ENCODE measurements around the gene RAPGEF1.
"Not testable (repeated sequence)": the region's sequence is repeated elsewhere in the genome, so short reads cannot be mapped to it uniquely, and the experiment has no call there.

Gene RAPGEF1

DNA sequence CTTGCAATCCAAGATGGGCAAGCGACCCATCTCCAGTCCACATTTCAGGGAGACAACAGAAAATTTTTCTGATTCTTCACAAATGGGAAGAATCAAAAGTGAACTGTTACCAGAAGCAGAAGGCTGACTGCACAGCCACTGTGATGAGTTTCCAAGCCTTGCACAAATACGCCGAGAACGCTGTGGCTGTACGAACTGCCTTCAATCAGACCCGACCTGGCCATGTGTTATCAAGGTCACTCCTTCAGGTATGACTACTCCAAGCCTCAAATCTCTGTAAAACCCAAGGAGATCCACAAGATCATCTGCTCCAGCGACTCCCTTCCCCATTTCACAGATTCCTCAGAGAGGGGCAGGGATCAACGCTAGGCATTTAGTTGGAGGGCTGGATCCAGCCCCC lies 26.9 kb downstream of the RAPGEF1 start:
- no peak overlapping the region for H3K4me3 ChIP-seq (ENCODE audit: low read length)
- no peak for DNase-seq (ENCODE audit: low read depth, low spot score)

DNA sequence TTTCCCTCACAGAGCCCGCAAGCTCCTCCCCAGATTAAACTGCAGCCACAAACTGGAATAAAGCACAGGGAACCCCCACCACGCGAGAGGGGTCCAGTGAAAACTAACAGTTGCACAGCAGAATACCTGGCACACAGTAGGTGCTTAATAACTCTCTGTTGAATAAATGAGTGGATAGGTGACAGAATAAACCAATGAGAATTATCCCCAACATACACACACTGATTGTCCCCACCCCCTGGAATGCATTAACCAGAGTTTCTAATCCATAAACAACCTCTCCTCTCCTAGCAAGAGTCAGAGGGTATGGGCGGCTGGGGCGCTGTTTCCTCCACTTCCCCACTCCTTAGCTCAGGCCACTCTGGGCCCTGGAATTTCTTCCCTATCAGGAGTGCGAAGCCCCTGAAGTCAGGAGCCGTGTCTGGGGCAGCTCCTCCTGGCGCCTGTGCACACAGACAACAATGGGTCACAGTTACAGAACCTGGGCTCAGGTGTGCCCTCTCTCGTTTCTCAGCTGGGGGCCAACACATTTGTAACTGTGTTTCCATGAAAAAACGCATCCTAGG lies 27.6 kb downstream of the RAPGEF1 start:
- no peak overlapping the region for H3K4me3 ChIP-seq (ENCODE audit: low read length)
- DNase-seq (ENCODE audit: low read depth, low spot score): no peak

DNA sequence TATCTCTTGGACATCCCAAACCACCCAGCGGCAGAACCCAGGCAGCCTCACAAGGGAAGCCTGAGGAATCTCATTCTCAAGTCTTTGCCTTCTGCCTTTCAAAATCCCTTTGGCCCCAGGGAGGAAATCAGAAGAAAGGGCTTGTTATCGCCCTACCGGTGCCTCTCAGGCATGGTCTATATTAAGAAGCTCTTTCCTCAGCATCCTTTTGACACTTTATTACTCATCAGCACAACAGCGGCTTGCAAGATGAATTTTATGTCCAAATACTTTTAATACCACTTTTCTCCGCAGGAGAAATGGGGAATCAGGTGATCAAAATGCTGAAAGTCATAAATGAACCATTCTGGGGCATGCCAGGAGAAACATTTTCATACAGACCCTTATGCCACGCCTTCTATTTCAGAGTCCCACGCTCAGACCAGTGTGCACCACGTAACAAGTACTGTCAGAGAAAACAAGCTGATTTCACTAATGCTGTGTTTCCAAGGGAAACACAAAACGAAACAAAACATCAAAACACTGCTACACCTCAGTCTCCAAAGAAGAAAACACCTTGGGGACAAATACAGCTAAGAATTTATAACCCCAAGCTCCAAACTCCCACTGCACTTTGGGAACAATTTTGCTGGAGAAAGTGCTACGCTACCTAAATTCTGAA lies 30.0 kb downstream of the RAPGEF1 start:
- H3K4me3 ChIP-seq (ENCODE audit: low read length): no peak overlapping the region
- DNase-seq (ENCODE audit: low read depth, low spot score): no peak

DNA sequence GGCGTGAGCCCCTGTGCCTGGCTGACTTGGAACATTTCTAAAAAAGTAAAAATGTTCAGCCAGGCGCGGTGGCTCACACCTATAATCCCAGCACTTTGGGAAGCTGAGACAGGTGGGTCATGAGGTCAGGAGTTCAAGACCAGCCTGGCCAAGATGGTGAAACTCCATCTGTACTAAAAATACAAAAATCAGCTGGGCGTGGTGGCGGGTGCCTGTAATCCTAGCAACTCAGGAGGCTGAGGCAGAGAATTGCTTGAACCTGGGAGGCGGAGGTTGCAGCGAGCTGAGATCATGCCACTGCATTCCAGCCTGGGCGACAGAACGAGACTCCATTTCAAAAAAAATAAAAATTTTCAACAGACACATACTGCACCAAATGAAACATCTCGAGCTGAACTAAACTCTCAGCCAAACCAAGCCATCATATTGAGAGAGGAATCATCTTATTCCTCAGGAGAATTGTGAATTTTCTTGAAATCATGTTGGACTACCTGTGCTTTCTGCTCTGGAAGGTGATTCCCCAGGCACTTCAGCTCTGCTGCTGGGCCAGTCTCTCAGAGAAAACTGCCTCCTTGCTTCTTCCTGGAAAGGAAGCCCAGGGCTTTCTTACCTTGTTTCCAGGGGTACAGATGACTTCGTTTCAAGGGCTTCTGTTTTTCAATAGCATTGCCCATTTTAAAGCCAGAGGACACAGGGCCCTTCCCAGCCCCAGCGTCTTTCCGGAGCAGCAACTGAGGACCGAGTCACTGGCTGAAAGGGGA lies 30.7 kb downstream of the RAPGEF1 start:
- DNase-seq (ENCODE audit: low read depth, low spot score); H3K4me3 ChIP-seq (ENCODE audit: low read length): not testable (repeated sequence)

DNA sequence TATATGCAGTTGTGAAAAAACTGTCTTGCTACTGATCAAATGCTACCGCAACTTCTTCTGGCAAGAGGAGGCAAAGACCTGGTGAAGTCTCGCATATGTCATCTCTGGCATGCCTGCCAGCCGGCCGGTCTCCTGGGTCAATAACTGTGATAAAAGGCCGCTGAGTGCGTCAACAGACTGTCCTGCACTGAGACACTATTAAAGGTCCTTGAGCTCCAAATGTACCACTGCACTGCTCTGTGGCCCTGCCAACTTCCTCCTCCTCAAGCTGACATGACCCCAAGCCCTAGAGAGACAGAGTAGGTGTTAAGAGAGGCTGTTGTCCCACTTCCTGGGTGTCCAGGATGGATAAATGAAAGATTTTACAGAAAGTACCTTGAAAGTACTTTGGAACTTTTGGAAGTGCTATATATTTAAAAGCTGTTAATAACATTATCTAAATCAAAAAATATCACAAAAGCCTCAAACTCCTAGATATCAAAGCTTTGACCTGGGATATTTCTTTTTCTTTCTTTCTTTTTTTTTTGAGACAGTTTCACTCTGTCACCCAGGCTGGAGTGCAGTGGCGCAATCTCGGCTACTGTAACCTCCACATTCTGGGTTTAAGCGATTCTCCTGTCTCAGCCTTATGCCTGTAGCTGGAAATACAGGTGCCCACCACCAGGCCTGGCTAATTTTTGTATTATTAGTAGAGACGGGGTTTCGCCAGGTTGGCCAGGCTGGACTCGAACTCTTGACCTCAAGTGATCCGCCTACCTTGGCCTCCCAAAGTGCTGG lies 31.5 kb downstream of the RAPGEF1 start:
- no peak for DNase-seq (ENCODE audit: low read depth, low spot score)
- no peak overlapping the region for H3K4me3 ChIP-seq (ENCODE audit: low read length)

DNA sequence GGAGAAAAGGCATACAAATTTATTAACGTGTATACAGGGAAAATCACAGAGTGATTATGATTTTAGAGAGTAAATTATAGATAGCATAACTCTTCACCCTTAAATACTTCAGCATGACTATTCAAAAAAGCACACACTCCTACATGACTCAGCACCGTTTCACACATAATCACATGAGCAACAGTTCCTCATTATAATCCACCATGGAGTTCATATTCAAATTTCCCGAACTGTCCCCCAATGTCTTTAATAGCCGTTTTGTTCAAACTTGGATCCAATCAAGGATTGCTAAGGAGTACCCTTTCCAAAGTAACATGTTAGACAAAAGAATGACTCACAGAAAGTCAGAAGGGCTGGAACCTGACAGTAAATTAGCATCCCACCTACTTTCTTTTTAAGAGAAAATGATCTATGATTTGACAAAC lies 32.1 kb downstream of the RAPGEF1 start:
- no peak for DNase-seq (ENCODE audit: low read depth, low spot score)
- H3K4me3 ChIP-seq (ENCODE audit: low read length): no peak overlapping the region

DNA sequence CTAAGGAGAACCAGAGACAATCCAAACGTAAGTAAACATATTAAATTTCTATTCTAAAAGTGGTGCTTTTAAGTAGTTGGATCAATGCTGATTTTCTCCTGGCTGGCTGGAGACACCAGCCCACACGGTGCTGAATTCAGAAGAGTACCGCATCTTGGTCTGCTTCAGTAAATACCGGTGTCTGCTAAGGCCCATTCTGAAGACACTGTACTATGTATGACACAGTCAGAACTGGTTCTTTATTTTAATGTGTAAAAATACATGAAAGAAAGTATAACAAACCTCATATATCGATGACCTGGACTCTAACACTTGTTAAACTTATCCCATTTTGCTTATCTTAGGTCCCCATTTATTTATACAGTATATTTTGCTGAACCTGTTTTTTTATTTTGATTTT lies 32.8 kb downstream of the RAPGEF1 start:
- no peak overlapping the region for H3K4me3 ChIP-seq (ENCODE audit: low read length)
- no peak for DNase-seq (ENCODE audit: low read depth, low spot score)

DNA sequence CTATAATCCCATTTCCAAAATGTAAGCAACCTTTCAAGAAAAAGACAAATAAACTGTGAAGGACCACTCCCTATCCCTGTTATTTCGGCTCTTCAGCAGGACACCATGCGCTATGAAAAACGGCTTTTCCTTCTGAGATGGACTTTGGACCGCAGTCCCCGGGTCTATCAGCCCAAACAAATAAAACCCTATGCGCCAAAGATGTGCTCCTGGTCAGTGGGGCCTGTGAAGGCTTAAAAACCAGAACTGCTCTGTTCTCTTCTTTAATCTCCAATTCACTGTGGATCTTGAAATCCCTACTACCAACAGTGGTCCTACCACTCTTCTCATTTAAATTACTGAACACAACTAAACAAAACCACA lies 33.3 kb downstream of the RAPGEF1 start:
- DNase-seq (ENCODE audit: low read depth, low spot score): no peak
- H3K4me3 ChIP-seq (ENCODE audit: low read length): no peak overlapping the region

DNA sequence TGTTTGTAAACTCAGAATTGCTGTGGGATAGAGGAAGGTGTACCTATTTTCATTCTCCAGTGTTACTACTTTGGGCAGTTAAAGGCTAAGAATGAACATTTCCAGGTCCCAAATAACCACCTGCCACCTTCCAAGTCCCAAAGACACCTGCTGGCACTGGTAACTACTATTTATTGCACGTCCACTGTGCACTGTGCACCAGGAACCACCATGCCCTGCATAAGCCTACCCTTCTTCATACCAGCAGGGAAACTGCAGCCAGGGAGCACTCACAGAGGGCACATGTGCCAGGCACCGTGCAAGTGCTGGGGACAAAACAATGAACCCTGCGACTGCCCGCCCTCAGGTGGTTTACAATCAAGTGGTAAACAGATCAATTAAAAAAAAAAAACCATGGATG lies 34.9 kb downstream of the RAPGEF1 start:
- H3K4me3 ChIP-seq (ENCODE audit: low read length): no peak overlapping the region
- DNase-seq (ENCODE audit: low read depth, low spot score): no peak

DNA sequence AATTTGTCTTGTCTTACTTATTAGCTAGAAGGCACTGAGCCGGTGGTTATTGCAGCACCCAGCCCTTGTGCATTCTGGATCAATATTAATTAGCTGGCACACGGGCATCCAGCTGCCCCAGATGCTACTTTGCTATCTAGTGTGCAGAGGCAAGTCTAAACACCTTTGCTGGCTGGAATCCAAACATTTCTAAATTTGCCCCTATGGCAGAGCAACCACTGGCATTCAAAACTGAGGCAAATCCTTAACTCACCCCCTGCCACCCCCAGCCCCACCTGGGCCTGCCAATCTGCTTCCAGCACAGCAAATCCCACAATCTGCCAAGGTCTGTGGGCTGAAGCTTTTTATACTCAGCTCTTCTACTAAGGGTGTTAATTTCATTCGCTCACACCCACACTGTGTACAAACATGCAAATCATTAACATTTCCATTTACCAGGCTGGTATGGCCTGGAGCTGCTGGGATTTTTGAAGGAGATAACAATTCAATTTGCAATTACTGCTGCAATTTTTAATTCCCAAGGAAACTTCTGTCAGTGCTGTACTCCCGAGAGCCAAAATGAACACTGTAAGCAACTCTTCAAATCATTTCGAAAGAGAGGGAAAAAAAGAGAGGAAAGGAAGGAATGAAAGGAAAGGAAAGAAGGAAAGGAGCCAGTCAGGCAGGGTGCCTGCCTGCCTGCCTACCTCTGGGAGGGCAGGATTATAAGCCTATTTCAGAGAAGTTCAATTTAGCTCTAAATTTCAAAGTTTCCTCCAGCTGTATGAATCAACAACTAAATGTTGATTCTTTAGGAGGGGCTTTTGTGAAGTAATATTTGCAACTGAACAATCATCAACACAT lies 35.5 kb downstream of the RAPGEF1 start:
- DNase-seq (ENCODE audit: low read depth, low spot score): no peak
- H3K4me3 ChIP-seq (ENCODE audit: low read length): no peak overlapping the region

DNA sequence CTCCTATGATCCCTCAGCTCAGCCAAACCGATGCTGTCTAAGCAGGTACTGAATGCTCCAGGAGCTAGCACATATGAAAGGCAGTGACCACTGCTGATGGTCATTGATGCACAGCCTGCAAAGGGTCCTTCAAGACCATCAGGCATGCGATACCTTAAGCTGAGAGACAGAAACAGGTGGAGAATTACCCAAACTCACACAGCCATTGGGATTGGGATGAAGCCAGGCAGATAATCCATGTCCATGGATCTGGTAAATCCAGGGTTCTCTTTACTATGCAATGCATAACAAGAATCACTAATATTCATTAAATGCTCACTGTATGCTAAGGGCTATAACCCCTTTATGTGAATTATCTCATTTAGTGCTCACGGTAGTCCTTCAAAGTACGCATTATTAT lies 36.2 kb downstream of the RAPGEF1 start:
- DNase-seq (ENCODE audit: low read depth, low spot score): no peak
- no peak overlapping the region for H3K4me3 ChIP-seq (ENCODE audit: low read length)

DNA sequence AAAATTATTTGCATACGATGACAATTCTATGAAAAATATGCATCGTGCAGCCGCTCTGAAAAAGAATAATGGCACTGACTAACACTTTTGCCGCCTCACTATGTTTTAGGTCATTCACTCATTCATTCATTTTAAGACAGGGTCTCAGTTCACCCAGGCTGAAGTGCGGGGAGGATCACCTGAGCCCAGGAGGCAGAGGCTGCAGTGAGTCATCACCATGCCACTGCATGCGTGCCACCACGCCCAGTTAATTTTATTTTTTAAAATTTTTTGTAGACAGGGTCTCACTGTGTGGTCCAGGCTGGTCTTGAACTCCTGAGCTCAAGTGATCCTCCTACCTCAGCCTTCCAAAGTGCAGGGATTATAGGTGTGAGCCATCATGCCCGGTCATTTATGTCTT lies 37.0 kb downstream of the RAPGEF1 start:
- DNase-seq (ENCODE audit: low read depth, low spot score): no peak
- no peak overlapping the region for H3K4me3 ChIP-seq (ENCODE audit: low read length)

DNA sequence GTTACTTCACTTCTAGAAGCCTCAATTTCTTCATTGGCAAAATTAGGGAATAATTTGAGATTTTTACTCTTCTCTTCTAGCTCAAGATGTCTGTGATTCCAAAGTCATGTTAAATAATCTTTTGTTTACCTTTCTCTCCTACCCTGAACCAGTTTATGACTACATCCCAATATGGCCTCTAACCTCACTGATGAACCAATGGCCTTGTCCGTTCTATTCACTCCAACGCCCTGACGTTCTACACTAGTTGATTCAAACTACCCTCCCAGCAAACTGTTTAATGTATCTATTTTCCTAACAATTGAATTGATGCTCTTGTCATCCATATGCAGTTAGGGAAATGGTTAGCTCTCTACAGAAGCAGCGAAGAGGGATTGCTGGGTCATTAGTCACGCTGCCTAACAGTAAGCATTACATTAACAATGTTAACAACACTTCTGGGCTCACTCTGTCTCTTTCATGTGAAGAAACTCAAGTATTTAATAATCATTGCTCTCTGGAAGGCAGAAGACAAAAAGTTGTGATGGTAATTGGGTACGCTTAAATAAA lies 38.0 kb downstream of the RAPGEF1 start:
- DNase-seq (ENCODE audit: low read depth, low spot score): no peak

DNA sequence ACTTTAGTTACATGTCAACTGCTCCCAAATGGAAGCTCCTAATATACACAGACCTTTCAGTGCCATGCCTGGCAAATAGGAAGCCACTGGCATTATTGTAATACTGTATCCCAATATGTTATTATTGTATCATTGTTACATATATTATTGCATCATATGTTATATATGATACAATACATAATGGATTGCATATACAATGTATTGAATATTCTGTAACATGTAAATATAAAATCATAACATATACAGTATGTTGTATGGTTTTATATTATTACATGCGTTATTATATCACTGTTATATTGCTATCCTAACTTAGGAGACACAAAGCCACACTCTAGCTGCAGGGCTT lies 38.5 kb downstream of the RAPGEF1 start:
- no peak for DNase-seq (ENCODE audit: low read depth, low spot score)
- no peak overlapping the region for H3K4me3 ChIP-seq (ENCODE audit: low read length)

More for the DNA sequence above, 38.0 kb downstream of the RAPGEF1 start:
- no peak overlapping the region for H3K4me3 ChIP-seq (ENCODE audit: low read length)

DNA sequence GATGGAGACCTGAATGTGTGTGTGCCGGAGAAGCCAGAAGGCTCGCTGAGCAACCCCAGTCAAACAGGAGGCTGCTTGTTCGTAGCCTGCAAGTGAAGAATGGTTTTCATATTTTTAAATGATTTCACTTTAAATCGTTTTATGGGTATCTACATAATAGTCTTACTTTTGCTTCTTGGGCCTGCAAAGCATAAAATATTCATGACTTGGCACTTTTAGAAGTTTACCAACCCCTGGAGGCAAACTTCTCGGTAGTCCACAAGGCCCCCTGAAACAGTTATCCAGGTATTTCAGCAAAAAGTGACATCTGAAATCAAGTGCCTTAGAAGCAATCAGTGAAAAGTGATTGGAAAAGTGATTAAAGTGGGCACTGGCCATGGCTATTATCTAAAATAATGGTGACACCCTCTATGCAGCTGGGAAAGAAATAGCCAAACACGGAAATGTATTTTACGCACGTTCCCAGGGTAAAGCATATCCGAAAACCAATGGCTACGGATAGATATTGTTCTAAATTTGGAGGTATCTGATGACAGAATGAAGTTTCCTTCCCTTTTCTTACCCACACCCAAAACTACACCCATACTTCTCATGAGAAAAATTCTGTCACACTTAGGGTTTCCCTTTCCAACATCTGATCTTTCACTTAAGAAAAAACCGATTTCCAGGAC lies 39.0 kb downstream of the RAPGEF1 start:
- DNase-seq (ENCODE audit: low read depth, low spot score): no peak
- no peak overlapping the region for H3K4me3 ChIP-seq (ENCODE audit: low read length)

DNA sequence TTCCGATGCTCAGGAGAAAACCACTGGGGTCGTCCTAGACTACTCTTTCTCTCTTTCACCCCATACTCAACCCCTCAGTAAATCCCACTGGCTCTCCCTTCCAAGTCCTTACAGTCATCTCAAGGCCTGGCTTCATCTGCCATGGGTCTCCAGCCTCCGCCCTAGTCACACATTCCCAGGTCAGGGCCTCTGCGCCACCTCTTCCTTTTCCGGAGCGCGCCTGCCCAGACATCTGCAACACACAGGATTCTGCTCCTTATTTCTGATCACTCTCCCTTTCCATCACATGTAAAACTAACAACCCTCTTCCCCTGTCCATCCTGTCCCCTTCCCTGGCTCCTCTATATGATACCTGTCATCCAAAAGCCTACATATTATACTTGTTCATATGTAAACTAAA lies 39.8 kb downstream of the RAPGEF1 start:
- DNase-seq (ENCODE audit: low read depth, low spot score): no peak

DNA sequence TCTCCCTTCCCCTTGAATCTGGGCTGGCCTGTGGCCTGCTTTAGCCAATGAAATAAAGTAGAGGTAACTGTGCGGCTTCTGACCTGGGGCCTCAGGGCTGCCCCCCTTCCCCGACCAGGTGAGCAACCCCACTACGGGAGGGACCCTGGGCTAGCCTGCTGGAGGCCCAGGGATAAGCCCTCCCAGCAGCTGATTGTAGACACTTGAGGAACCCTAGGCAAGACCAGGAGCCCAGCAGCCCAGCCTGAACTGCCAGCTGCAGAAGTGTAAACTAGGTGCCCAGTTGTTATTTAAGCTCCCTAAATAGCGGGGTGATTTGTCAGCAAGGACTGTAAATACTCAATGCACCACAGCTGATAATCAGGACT lies 41.3 kb downstream of the RAPGEF1 start:
- DNase-seq (ENCODE audit: low read depth, low spot score): no peak

More for the DNA sequence above, 39.8 kb downstream of the RAPGEF1 start:
- H3K4me3 ChIP-seq (ENCODE audit: low read length): no peak overlapping the region

DNA sequence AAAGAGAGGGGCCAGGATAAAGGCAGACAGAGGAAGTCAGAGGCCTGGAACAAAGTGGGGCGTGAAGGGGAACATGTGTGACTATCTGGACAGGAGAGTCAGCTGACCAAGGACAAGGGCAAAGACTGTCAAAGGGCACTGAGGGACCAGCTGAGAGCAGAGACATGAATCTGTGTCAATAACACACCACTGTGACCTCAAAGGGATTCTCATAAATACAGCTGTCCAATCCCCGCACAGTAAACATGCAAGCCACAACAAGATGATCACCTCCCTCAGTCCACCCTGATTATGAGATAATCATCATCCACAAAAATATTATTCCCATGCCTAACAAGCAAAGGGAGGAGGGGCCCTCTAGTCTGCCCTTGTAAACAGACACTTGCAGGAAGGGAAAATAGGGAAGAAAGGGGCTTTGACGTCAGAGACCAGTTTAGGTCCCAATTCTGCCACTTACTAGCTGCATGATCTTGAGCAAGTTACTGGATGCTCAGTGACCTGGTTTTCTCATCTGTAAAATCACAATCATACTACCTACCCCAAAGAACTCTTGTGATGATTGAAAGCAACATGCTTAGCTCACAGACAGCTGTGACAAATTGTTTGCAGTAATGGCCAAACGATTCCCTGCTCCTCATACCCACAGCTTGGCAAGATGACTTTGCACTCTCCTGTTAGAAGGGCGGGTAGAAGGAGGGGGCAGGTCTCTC lies 41.8 kb downstream of the RAPGEF1 start:
- DNase-seq (ENCODE audit: low read depth, low spot score): no peak
- H3K4me3 ChIP-seq (ENCODE audit: low read length): no peak overlapping the region

More for the DNA sequence above, 41.3 kb downstream of the RAPGEF1 start:
- no peak overlapping the region for H3K4me3 ChIP-seq (ENCODE audit: low read length)
